HepG2 (cell line): ENCODE measurements around the gene HIRA. TPM values are rescaled to one million over a fixed set of nuclear protein-coding genes. Genes with fewer than 3 reads are reported as not detected.
A peak's percentile ranks its signal among the peaks of the same experiment; 100 is the strongest.

ENCODE experiments used
- AFF4 ChIP-seq: sonication (generic); formaldehyde crosslinking; IDR thresholded peaks from 2 replicates; pipeline ENCODE4 v1.4.0; 2020; ENCODE audit warnings: missing genetic modification reagents
- ARHGAP35 ChIP-seq: sonication (generic); formaldehyde crosslinking; IDR thresholded peaks from 2 replicates; pipeline ENCODE4 v1.9.0; 2022; ENCODE audit warnings: mild to moderate bottlenecking, inconsistent platforms, moderate library complexity, missing genetic modification reagents, borderline replicate concordance
- E2F2 ChIP-seq: sonication (generic); formaldehyde crosslinking; IDR thresholded peaks from 2 replicates; pipeline ENCODE4 v1.4.0; 2020; ENCODE audit warnings: missing genetic modification reagents, borderline replicate concordance
- GTF3A ChIP-seq: sonication (generic); formaldehyde crosslinking; conservative IDR thresholded peaks from 2 replicates; pipeline ENCODE4 v1.4.0; 2020; ENCODE audit warnings: mild to moderate bottlenecking, missing genetic modification reagents
- HOXA7 ChIP-seq: sonication (generic); formaldehyde crosslinking; IDR thresholded peaks from 2 replicates; pipeline ENCODE4 v1.8.1; 2022; ENCODE audit warnings: mild to moderate bottlenecking, missing genetic modification reagents, moderate library complexity
- IRF2 ChIP-seq: IDR thresholded peaks from 2 replicates; pipeline ENCODE4 v1.6.1; 2018; ENCODE audit warnings: missing genetic modification reagents, missing compliant biosample characterization
- MEF2D ChIP-seq: sonication (generic); formaldehyde crosslinking; IDR thresholded peaks from 2 replicates; pipeline ENCODE4 v1.5.1; 2020; ENCODE audit warnings: mild to moderate bottlenecking, missing genetic modification reagents
- SOX5 ChIP-seq: IDR thresholded peaks from 2 replicates; pipeline ENCODE4 v1.6.1; 2016; ENCODE audit warnings: borderline replicate concordance
- TBL1XR1 ChIP-seq: fragments of 150-350 bp; IDR thresholded peaks from 2 replicates; pipeline ENCODE4 v1.6.1; 2014; ENCODE audit warnings: borderline replicate concordance, low read length; ENCODE audit not compliant: partially characterized antibody
- ZNF160 ChIP-seq: sonication (generic); formaldehyde crosslinking; IDR thresholded peaks from 2 replicates; pipeline ENCODE4 v1.8.0; 2022; ENCODE audit warnings: mild to moderate bottlenecking, inconsistent platforms, missing genetic modification reagents
- ZNF263 ChIP-seq: sonication (generic); formaldehyde crosslinking; IDR thresholded peaks from 2 replicates; pipeline ENCODE4 v1.4.0; 2020; ENCODE audit warnings: missing genetic modification reagents
- ZNF280B ChIP-seq: sonication (generic); formaldehyde crosslinking; IDR thresholded peaks from 2 replicates; pipeline ENCODE4 v1.5.0; 2020; ENCODE audit warnings: missing genetic modification reagents, mild to moderate bottlenecking, borderline replicate concordance
- ZNF292 ChIP-seq: sonication (generic); formaldehyde crosslinking; IDR thresholded peaks from 2 replicates; pipeline ENCODE4 v1.8.1; 2022; ENCODE audit warnings: mild to moderate bottlenecking, low read depth, missing genetic modification reagents, borderline replicate concordance
- ZNF562 ChIP-seq: sonication (generic); formaldehyde crosslinking; IDR thresholded peaks from 2 replicates; pipeline ENCODE4 v1.8.0; 2022; ENCODE audit warnings: missing genetic modification reagents, borderline replicate concordance
- ZNF746 ChIP-seq: sonication (generic); formaldehyde crosslinking; IDR thresholded peaks from 2 replicates; pipeline ENCODE4 v1.8.0; 2022; ENCODE audit warnings: mild to moderate bottlenecking, missing genetic modification reagents
- polyA plus RNA-seq, 8 experiments: library from polyadenylated mRNA; depleted of rRNA in 3 of 8; stranded (reverse) in 7 of 8; unstranded in 1 of 8; fragments of >200 nt; fragmentation: Illumina TruSeq in 4 of 8; extraction: Trizol in 4 of 8; gene quantifications; 2 replicates each; pipeline versions ENCODE4 v1.2.1 to v1.2.3, GENCODE V29; 2011 to 2016; ENCODE audit warnings: low read depth in 4 of 8, missing spikeins in 1 of 8, mixed read lengths in 1 of 8; ENCODE audit not compliant: insufficient read depth in 1 of 8
- total RNA-seq, 5 experiments: library from RNA; depleted of rRNA; stranded (reverse); fragments of >200 nt; fragmentation: Illumina TruSeq; extraction: Trizol; gene quantifications; 2 replicates each; pipeline ENCODE4 v1.2.3, GENCODE V29; 2016; ENCODE audit warnings: low read depth in 1 of 5
- TF ChIP-seq, protein P1 (sequence below): IDR thresholded peaks from 2 replicates; pipeline ENCODE4 v1.6.1; 2016; ENCODE audit warnings: low read depth, control low read depth

Gene HIRA
- total and polyA plus RNA-seq, 2 of the 13 experiments (the other 11 are each of a cell fraction or from before 2014, with no cell fraction given): 21.5 to 29.2 TPM

GRCh38 chr22:19447330-19448075, 16.0 kb upstream of the HIRA start, which contains the start of gene C22orf39 (continued):
- no peak for TF ChIP-seq ZNF160
- TF ChIP-seq ZNF562 (CRISPR knock-in tag): no peak
- TF ChIP-seq ZNF292 (CRISPR knock-in tag): no peak
- no peak for TF ChIP-seq AFF4 (CRISPR knock-in tag)
- TF ChIP-seq ARHGAP35 (CRISPR knock-in tag): no peak
- TF ChIP-seq ZNF746: no peak
- no peak for TF ChIP-seq ZNF280B (CRISPR knock-in tag)
- no peak for TF ChIP-seq IRF2 (CRISPR knock-in tag)
- no peak for TF ChIP-seq TBL1XR1
- TF ChIP-seq, protein P1, sequence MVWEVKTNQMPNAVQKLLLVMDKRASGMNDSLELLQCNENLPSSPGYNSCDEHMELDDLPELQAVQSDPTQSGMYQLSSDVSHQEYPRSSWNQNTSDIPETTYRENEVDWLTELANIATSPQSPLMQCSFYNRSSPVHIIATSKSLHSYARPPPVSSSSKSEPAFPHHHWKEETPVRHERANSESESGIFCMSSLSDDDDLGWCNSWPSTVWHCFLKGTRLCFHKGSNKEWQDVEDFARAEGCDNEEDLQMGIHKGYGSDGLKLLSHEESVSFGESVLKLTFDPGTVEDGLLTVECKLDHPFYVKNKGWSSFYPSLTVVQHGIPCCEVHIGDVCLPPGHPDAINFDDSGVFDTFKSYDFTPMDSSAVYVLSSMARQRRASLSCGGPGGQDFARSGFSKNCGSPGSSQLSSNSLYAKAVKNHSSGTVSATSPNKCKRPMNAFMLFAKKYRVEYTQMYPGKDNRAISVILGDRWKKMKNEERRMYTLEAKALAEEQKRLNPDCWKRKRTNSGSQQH (CRISPR knock-in tag): no peak
- no peak for TF ChIP-seq GTF3A (CRISPR knock-in tag)
- TF ChIP-seq SOX5 (CRISPR knock-in tag): no peak
- no peak for TF ChIP-seq HOXA7 (CRISPR knock-in tag)
- TF ChIP-seq MEF2D (CRISPR knock-in tag): peak; percentile 43; the same call in 1 of the 2 replicates
- TF ChIP-seq ZNF263 (CRISPR knock-in tag): peak; percentile 16; the same call in 1 of the 2 replicates
- TF ChIP-seq E2F2 (CRISPR knock-in tag): 0 out of 2 replicates have a peak, but pooled peaks have one; percentile 44
